ENCODE results near the gene SLCO4A1.

DNA sequence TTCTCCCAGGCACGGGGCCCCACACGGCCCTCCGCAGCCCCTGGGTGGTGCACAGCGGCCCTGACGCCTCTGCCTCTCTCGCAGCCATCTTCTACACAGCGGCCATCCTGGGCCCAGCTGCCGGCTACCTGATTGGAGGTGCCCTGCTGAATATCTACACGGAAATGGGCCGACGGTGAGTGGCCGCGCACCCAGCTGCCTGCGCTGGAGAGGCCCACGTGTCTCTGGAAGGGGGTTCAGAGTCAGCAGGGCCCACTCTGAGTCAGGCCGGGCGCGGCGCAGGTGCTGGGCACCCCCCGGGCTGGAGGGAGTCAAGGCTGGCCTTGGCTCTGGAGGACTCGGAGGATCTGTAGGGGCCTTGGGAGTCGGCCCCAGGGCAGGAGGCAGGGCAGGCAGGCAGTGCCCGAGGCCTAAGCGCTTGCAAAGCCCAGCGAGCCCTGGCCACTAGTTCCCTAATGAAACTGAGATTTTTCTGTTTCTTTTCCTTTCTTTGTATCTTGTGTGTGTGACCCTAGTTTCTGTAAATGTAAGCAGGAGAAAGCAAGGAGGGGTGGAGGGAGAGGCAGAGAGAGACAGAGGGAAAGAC, 16.4 kb downstream of the SLCO4A1 start:
- no peak for TF ChIP-seq ZFP30 (CRISPR knock-in tag; IDR thresholded peaks at IDR 0.05)
- no peak for TF ChIP-seq PPARA (CRISPR knock-in tag; IDR thresholded peaks at IDR 0.05; ENCODE audit: borderline replicate concordance)
- TF ChIP-seq ZC3H10 (CRISPR knock-in tag; IDR thresholded peaks at IDR 0.05): no peak
- TF ChIP-seq, protein P1, sequence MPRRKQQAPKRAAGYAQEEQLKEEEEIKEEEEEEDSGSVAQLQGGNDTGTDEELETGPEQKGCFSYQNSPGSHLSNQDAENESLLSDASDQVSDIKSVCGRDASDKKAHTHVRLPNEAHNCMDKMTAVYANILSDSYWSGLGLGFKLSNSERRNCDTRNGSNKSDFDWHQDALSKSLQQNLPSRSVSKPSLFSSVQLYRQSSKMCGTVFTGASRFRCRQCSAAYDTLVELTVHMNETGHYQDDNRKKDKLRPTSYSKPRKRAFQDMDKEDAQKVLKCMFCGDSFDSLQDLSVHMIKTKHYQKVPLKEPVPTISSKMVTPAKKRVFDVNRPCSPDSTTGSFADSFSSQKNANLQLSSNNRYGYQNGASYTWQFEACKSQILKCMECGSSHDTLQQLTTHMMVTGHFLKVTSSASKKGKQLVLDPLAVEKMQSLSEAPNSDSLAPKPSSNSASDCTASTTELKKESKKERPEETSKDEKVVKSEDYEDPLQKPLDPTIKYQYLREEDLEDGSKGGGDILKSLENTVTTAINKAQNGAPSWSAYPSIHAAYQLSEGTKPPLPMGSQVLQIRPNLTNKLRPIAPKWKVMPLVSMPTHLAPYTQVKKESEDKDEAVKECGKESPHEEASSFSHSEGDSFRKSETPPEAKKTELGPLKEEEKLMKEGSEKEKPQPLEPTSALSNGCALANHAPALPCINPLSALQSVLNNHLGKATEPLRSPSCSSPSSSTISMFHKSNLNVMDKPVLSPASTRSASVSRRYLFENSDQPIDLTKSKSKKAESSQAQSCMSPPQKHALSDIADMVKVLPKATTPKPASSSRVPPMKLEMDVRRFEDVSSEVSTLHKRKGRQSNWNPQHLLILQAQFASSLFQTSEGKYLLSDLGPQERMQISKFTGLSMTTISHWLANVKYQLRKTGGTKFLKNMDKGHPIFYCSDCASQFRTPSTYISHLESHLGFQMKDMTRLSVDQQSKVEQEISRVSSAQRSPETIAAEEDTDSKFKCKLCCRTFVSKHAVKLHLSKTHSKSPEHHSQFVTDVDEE (CRISPR knock-in tag; IDR thresholded peaks at IDR 0.05): no peak
- TF ChIP-seq, protein P2, sequence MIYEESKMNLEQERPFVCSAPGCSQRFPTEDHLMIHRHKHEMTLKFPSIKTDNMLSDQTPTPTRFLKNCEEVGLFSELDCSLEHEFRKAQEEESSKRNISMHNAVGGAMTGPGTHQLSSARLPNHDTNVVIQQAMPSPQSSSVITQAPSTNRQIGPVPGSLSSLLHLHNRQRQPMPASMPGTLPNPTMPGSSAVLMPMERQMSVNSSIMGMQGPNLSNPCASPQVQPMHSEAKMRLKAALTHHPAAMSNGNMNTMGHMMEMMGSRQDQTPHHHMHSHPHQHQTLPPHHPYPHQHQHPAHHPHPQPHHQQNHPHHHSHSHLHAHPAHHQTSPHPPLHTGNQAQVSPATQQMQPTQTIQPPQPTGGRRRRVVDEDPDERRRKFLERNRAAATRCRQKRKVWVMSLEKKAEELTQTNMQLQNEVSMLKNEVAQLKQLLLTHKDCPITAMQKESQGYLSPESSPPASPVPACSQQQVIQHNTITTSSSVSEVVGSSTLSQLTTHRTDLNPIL (CRISPR knock-in tag; IDR thresholded peaks at IDR 0.05; ENCODE audit: low read depth): no peak
- TF ChIP-seq, protein P3, sequence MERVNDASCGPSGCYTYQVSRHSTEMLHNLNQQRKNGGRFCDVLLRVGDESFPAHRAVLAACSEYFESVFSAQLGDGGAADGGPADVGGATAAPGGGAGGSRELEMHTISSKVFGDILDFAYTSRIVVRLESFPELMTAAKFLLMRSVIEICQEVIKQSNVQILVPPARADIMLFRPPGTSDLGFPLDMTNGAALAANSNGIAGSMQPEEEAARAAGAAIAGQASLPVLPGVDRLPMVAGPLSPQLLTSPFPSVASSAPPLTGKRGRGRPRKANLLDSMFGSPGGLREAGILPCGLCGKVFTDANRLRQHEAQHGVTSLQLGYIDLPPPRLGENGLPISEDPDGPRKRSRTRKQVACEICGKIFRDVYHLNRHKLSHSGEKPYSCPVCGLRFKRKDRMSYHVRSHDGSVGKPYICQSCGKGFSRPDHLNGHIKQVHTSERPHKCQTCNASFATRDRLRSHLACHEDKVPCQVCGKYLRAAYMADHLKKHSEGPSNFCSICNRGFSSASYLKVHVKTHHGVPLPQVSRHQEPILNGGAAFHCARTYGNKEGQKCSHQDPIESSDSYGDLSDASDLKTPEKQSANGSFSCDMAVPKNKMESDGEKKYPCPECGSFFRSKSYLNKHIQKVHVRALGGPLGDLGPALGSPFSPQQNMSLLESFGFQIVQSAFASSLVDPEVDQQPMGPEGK (CRISPR knock-in tag; IDR thresholded peaks at IDR 0.05; ENCODE audit: borderline replicate concordance): no peak
- no peak for TF ChIP-seq CSDC2 (CRISPR knock-in tag; IDR thresholded peaks at IDR 0.05)
- TF ChIP-seq ARNTL (CRISPR knock-in tag; IDR thresholded peaks at IDR 0.05; ENCODE audit: borderline replicate concordance, low read depth): no peak
- no peak for TF ChIP-seq TOX (CRISPR knock-in tag; IDR thresholded peaks at IDR 0.05; ENCODE audit: borderline replicate concordance)
- no peak for TF ChIP-seq RARB (CRISPR knock-in tag; IDR thresholded peaks at IDR 0.05)
- TF ChIP-seq BACH2 (CRISPR knock-in tag; IDR thresholded peaks at IDR 0.05; ENCODE audit: borderline replicate concordance): no peak
- TF ChIP-seq ZFP3 (CRISPR knock-in tag; IDR thresholded peaks at IDR 0.05): no peak
- TF ChIP-seq ZNF8 (CRISPR knock-in tag; IDR thresholded peaks at IDR 0.05): no peak
